Stimulated activated CD4-positive, alpha-beta T cell treated with anti-CD3 and anti-CD28 coated beads, Interleukin-1b, Interleukin-23, amount 100 ng/mL, for 48 hours (primary cell): ENCODE measurements around the gene GFRA4.

Experiments used
- DNase-seq: peaks from one replicate; pipeline ENCODE4 v3.0.0-alpha.2; 2020

Gene GFRA4

GRCh38 chr20:3673221-3674070, 10.2 kb upstream of the GFRA4 start:
- no peak for DNase-seq

DNA sequence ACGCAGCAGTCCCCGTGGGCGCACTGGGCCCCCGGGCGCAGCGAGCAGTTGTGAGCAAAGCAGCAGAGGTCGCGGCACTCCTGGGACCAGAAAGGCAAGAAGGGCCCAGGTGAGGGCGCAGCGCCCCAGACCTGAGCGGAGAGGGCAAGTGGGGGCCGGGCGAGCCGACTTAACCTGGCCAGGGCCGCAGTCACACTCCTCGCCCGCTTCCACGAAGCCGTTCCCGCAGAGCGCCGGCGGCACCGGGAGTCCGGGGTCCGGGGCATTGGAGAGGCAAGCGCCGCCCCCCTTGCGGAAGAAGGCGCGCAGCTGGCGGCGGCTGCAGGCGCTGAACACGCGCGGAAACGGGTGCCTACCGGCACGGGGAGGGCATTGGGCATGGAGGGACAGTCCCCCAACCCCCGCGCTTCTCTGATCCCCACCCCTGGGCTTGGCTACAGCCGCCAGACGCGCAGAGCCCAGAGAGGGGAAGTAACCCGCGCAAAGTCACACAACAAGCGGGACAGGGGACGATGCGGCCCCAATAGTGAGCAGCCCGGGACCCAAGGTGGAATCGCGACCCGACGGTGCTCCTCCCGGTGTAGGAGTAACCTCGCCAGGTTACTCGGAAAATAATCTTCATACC, 9.5 kb upstream of the GFRA4 start:
- no peak for DNase-seq

GRCh38 chr20:3671986-3672546, 8.9 kb upstream of the GFRA4 start:
- DNase-seq = no peak

DNA sequence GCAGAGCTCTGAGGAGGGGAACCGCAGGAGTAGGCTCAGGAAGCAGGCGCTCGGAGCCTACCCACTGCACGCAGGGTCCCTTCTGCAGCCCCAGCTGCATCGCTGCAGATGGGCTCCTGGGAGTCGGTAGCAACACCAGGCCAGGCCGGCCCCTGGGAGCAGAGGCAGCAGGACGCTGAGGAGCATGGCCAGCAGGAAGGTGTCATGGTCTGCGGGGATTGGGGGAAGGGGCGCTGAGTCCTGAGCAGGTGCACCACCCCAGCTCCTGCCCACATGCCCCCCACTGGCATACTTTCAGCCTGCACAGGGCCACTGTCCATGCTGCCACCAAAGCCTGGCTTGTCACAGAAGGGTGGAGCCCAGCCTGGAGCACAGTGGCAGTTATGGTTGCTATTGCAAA, 7.7 kb upstream of the GFRA4 start:
- DNase-seq = no peak

DNA sequence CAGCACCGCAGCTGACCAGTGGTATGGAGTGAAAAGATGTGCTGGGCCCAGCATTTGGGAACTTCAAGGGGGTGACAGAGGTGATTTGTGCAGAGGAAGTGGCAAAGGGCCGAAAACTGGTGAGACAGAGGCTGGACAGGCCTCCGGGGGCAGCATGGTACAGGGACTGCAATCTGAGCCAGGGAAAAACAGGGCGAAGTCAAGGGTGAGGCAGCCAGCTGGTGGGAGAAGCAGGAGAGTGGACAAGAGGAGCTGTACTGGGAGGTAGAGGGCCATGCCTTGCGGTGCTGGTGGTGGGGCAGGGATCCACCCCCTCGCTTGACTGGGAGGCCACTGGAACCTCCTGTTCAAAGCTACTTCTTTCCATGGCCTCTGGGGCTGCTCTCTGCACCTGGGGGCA, 7.3 kb upstream of the GFRA4 start:
- no peak for DNase-seq

DNA sequence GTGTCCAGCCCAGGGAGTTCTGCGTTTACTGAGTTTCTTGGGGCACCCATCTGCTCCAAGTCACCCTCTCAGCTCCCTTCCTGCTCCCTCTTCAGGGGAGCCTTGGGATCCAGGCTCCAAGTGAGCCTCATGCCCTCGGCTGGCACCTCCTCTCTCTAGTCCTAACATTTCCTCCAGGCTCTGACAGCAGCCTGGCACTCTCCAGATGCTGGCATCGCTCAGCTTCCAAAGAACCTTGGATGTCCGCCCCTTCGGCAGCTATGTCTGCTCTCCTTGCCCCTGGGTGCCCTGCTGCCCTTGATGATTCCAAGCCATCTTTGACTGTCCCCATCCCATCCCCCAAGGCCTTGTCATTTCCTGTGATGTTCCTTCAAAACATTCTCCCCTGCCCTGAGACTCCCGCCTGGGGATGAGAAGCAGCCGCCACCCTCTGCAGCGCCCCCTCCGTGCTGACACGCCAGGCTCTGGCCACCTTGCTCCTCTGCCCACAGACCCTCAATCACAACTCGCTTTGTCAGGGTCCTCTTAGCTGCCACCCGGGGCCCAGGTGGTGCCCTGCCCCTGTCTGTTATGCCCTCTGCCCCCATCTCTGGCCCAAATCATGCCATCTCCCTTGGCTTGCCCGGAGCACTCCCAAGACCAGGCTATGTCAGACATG, 6.6 kb upstream of the GFRA4 start:
- no peak for DNase-seq

- DNase-seq = no peak
Observed at GRCh38 chr20:3667434-3668037, 4.3 kb upstream of the GFRA4 start.

GRCh38 chr20:3663858-3664257, 659 bp upstream of the GFRA4 start:
- DNase-seq = no peak

DNA sequence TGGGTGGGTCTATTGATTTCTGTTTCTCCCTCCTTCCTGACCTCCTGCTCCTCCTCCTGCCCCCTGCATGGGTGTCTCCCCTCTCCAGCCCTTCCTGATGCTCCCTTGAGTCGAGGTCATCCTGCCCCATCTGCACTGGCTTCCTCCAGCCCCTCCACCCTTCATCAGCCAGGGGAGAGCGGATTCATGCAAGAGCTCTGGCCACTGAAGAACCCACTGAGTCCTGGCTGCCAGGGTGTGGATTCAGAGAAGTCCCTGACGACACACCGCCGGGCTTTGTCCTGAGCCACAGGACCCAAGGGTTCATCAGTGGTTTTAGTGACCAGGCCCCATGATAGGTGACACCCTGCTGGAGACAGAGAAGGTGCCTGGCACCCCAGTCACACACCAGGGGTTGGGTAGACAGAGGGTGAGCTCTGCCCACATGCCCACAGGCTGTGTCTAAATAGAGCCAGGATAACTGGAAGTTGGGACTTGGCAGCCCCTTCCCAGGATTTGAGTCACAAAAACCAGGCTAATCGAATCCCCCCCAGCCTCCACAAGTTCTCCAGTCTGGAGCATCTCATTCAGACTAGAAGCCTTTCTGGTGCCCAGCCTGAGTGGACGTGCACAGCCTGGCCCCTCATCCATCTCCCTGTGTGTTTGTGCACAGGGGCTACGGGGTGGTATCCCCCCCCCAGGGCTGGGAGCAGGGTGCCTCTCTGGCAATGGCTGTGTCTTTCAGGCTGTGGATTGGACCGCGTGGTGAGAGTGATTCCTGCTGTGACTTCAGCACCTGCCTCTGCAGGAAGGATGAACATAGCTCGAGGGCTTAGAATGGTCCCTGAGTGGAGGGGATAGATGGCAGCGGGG, 1.2 kb downstream of the GFRA4 start:
- DNase-seq = no peak

GRCh38 chr20:3661060-3661813, 2.0 kb downstream of the GFRA4 start:
- no peak for DNase-seq

DNA sequence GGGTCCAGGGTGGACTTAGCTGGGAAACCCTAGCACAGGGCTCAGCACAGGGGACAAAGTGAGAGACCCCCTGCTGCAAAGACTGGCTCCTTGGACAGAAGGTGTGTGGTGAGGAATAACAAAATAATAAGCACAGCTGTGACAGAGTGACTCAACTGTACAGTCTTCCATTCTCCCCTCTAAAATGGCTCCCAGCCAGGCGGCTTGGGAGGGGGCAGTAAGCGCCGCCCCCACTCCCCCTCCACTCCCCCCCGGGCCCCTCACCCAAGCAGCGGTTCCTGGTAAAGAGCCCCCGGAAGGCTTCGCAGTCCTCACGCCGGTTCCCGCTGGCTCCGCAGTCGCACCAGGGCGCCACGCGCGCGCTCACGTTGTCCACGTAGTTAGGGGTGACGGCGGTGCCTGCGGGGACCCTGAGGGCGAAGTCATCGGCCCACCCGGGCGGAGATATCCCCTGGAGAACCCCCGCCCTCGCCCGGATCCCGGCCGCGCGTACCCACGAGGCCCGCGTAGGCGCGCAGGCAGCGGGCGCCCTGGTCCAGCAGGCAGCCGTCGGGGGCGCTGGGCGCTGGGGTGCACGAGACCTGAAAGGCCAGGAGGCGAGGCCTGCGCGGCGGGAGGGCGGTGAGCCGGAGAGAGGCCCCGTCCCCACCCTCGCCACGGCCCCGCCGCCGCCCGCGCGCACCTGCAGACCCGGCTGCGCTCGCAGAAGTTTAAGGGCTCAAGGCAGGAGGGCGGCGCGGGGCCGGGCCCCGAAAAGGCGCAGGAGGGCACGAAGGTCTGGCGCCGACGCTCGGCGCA, 2.7 kb downstream of the GFRA4 start:
- DNase-seq = no peak

GRCh38 chr20:3659492-3660261, 3.5 kb downstream of the GFRA4 start:
- DNase-seq = no peak

- DNase-seq = no peak
Observed at GRCh38 chr20:3658716-3659491, 4.3 kb downstream of the GFRA4 start.

DNA sequence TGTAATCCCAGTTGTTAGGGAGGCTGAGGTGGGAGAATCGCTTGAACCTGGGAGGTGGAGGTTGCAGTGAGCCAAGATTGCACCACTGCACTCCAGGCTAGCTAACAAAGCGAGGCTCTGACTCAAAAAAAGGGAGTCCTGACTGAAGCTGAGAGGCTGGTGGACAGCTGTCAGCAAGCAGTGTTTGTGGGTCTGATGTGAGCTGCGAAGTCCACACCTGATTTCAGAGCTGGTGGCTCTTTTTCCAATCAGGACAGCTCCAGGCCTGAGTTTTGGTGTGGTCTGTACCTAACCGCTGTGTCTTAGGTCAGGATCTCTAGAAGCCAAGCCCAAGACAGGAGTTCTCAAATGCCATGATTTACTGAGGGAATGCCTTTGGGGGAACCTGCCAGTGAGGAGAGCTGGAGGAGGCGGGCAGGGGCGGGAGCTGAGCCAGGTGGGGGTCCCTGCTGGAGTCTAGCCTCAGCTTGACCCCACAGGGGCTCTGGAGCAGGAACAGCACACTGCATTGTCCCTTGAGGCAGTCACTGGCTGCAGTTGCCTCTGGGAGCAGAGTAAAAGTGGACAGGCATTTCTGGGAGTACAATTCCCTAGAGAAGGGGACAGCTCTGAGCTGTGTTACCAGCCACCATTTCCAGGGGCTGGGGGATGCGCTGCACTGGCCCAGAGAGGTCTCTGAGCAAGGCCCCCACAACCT, 5.0 kb downstream of the GFRA4 start:
- DNase-seq = no peak

GRCh38 chr20:3655131-3655405, 8.1 kb downstream of the GFRA4 start:
- DNase-seq = no peak

DNA sequence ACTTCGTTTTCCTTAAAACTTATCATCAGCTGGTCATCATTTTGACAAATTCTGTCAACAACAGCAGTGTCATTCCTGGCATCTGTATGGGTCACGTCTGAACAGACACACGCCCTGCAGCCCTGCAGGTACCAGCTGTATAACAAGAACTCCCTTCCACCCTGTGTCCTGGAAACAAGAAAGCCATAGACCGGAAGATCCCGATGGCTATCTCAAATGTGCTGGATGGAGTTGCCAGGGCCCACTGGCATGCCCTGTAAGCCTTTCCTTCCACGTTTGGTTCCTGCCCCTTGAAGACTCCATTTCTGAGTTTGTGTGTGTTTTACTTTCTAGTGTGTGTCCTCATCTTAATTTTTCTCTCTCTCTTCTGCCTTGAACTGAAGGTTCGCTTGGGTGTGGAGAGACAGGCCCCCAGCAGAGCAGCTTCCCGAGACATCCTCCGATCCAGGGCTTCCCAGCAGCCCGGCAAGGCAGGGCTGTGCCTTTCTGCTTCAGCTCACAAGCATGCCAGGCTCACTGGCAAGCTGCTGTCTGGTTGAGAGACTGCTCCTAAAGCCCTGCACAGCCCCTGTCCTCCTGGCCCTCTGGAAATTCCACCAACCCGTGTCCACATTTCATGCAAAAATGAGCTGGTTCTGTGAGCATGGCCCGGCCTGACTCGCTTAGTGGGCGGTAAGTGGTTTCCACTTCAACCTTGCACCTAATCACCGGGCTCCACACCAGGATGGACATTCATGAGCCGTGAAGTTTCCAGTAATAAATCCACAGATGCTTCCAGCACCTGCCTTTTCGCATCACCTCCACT, 8.7 kb downstream of the GFRA4 start:
- no peak for DNase-seq

GRCh38 chr20:3653921-3654320, 9.3 kb downstream of the GFRA4 start:
- no peak for DNase-seq
